IPS DF 6.9 (cell line): ENCODE results near the gene C1orf185.
"Not testable (repeated sequence)": the region's sequence is repeated elsewhere in the genome, so short reads cannot be mapped to it uniquely, and the experiment has no call there.

Source experiments
- DNase-seq: peaks from one replicate; pipeline ENCODE4 v3.0.0-alpha.2; 2013; ENCODE audit warnings: low read depth, low spot score
- H3K27ac ChIP-seq: one replicate; pipeline ENCODE4 v1.5.1; 2013; ENCODE audit warnings: low read length, control low read depth
- H3K27me3 ChIP-seq: 2 replicates; pipeline ENCODE4 v1.6.1; 2013; ENCODE audit warnings: mild to moderate bottlenecking, low read length; ENCODE audit not compliant: control insufficient read depth, insufficient read depth
- H3K36me3 ChIP-seq: 2 replicates; pipeline ENCODE4 v1.6.1; 2013; ENCODE audit warnings: low read length; ENCODE audit not compliant: control insufficient read depth, insufficient read depth
- H3K4me1 ChIP-seq: 2 replicates; pipeline ENCODE4 v1.6.1; 2013; ENCODE audit warnings: low read length; ENCODE audit not compliant: control insufficient read depth, insufficient read depth
- H3K4me3 ChIP-seq: 2 replicates; pipeline ENCODE4 v1.5.1; 2013; ENCODE audit warnings: mild to moderate bottlenecking, low read length
- H3K9me3 ChIP-seq: 2 replicates; pipeline ENCODE4 v1.6.1; 2013; ENCODE audit warnings: low read length, inconsistent platforms; ENCODE audit not compliant: control insufficient read depth, insufficient read depth
- WGBS: extraction: QIAGEN DNeasy Blood & Tissue Kit; methylation state at CpG from one replicate; pipeline ENCODE4 v1.1.7; 2013; ENCODE audit warnings: mixed read lengths, missing lambda C conversion rate; ENCODE audit not compliant: insufficient read length, insufficient coverage; 5-methylcytosine and 5-hydroxymethylcytosine counted together

The C1orf185 gene

DNA sequence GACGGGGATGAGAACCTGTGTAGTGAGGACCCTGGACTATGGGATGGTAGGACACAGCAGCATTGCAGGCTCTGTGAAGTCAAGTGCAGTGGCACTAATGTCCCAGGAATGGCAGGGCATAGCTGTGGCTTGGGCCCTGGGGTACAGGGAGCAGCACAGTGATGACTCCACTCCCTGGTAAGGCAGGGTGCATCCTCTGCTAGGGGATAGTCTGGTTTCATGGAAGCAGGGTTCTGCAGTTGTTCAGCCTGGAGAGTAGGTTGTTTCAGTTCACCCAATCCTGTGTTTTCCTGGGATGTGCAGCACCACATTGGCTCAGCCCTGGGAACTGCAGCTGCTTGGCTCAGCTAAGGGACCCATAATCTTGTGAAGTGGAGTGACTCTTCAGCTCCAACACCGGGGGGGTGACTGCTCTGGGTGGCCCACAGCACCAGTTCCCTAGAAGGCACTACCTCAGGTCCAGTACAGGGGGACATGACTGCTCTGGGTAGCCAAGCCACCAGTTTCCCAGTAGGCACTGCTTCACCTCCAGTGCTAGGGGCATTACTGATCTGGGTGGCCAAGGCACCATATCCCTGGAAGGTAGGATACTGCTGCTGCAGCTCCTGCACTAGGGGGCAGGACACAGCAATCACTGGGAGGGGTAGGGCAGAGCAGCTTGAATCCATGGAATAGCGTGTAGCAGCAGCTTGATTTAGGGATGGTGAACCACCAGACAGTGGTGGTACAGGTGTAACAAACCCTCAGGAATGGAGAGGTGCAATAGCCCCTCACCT, 15.3 kb upstream of the C1orf185 start:
- no peaks in the 10 kb centered on the region for H3K36me3 ChIP-seq
- H3K4me3 ChIP-seq = no peak overlapping the region
- no peaks in the 10 kb centered on the region for H3K4me1 ChIP-seq
- DNase-seq = no peak
- no peaks in the 10 kb centered on the region for H3K9me3 ChIP-seq
- H3K27ac ChIP-seq = no peak overlapping the region
- no peaks in the 10 kb centered on the region for H3K27me3 ChIP-seq
- no CpG with 5 or more reads among the region's 3 CpGs for WGBS

DNA sequence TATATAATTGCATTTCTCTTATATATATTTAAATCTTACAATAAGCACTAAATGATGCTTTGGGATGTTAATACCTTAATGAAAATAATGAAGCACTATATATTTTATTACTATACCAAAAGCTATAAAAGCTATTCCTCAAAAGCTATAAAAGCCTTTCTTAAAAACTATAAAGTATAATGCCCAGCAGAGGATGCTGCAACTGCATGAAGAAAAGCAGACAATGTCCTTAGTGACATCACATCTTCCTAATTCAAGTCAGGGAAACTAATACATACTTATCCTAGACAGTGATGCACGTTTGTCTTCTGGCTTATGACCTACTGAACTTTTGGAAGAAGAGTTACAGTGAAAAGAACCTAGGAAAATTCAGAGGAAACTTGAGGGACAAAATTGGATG, 13.6 kb upstream of the C1orf185 start:
- no peaks in the 10 kb centered on the region for H3K36me3 ChIP-seq
- DNase-seq = no peak
- no peak overlapping the region for H3K4me3 ChIP-seq
- H3K27me3 ChIP-seq = no peaks in the 10 kb centered on the region
- H3K4me1 ChIP-seq = no peaks in the 10 kb centered on the region
- no peak overlapping the region for H3K27ac ChIP-seq
- no peaks in the 10 kb centered on the region for H3K9me3 ChIP-seq
- whole genome bisulfite sequencing = no CpG with 5 or more reads among the region's 1 CpG

DNA sequence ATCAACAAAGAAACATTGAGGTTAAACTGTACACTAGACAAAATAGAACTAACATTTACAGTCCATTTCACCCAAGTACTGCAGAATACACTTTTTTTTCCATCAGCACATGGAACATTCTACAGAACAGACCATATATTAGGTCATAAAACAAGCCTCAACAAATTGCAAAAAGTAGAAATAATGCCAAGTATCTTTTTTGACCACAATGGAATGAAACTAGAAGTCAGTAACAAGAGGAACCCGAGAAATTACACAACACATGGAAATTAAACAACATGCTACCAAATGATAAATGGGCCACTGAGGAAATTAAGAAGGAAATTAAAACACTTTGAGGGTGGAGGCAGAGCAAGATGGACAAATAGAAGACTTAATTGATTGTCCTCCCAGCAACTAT, 8.4 kb upstream of the C1orf185 start:
- Histone ChIP-seq H3K36me3 (no peaks in the 10 kb centered on the region), H3K27me3 (no peaks in the 10 kb centered on the region), H3K4me3 (no peak overlapping the region), H3K4me1 (no peaks in the 10 kb centered on the region), H3K27ac (no peak overlapping the region), H3K9me3 (no peaks in the 10 kb centered on the region)
- WGBS = no CpG with 5 or more reads among the region's 1 CpG
- no peak for DNase-seq

DNA sequence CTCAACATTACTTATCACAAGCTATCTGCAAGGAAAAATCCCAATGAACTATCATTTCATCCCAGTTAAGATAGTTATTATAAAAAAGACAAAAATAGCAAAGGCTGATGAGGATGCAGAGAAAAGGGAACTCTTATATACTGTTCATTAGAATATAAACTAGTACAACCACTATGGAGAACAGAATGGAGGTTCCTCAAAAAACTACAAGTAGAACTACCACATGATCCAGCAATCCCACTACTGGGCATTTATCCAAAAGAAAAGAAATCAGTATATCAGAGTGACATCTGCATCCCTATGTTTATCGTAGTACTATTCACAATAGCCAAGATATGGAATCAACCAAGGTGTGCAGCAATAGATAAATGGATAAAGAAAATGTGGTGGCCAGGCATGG, 4.9 kb upstream of the C1orf185 start:
- Histone ChIP-seq H3K36me3 (no peaks in the 10 kb centered on the region), H3K9me3 (no peaks in the 10 kb centered on the region), H3K4me3 (no peak overlapping the region), H3K27ac (no peak overlapping the region), H3K4me1 (no peaks in the 10 kb centered on the region), H3K27me3 (no peaks in the 10 kb centered on the region)
- DNase-seq = no peak
- WGBS = no CpG with 5 or more reads among the region's 1 CpG

DNA sequence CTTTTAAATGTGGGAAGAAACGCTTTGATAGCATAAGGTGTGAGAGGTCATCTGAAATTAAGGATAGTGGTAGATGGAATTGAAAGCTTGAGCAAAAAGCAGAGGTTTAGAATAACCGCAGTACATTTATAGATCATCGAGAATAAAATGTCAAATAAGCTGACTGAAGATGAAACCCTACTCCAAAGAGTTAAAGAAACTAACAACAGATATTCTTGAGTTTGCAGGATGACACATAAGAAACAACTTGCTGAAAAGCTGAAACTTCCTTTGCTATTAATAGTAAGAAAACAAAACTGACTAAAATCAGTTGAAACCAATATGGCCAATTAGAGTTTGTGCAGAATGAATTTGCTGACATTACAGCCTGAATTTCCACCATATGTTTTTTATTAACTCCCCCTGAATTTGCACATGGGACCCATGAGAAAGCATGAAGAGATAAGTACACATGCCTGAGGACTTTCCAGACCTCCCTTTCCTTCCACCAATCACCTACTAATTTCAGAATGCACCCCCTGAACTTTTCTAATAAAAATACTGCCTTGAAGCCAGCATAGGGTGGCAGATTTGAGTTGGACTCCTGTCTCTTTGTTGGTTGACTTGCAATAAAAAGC, 1.7 kb upstream of the C1orf185 start:
- no peak overlapping the region for H3K4me3 ChIP-seq

DNA sequence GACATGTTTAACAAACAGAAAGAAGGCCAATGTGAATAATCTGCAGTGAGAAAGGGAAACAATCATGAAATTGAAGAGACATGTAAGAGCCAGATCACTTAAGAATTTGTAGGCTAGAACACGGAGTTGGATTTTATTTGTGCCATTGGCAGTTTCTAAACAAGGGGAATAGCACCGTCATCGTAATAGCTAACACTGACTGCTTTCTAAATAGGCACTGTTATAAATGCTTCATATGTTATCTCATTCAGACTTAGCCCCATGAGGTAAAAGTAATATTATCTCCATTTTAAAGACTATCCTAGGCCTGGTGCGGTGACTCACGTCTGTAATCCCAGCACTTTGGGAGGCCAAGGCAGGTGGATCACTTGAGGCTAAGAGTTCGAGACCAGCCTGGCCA, 12.1 kb downstream of the C1orf185 start:
- no peak for DNase-seq
- no peaks in the 10 kb centered on the region for H3K4me1 ChIP-seq
- H3K4me3 ChIP-seq = no peak overlapping the region
- H3K27ac ChIP-seq = no peak overlapping the region
- no peaks in the 10 kb centered on the region for H3K27me3 ChIP-seq
- no CpG with 5 or more reads among the region's 6 CpGs for WGBS
- H3K36me3 ChIP-seq = no peaks in the 10 kb centered on the region
- H3K9me3 ChIP-seq = no peaks in the 10 kb centered on the region

More for the DNA sequence above, 1.7 kb upstream of the C1orf185 start:
- no peak overlapping the region for H3K27ac ChIP-seq
- H3K27me3 ChIP-seq = no peaks in the 10 kb centered on the region
- no peaks in the 10 kb centered on the region for H3K4me1 ChIP-seq
- WGBS = no CpG with 5 or more reads among the region's 3 CpGs
- H3K9me3 ChIP-seq = no peaks in the 10 kb centered on the region
- no peaks in the 10 kb centered on the region for H3K36me3 ChIP-seq
- no peak for DNase-seq

DNA sequence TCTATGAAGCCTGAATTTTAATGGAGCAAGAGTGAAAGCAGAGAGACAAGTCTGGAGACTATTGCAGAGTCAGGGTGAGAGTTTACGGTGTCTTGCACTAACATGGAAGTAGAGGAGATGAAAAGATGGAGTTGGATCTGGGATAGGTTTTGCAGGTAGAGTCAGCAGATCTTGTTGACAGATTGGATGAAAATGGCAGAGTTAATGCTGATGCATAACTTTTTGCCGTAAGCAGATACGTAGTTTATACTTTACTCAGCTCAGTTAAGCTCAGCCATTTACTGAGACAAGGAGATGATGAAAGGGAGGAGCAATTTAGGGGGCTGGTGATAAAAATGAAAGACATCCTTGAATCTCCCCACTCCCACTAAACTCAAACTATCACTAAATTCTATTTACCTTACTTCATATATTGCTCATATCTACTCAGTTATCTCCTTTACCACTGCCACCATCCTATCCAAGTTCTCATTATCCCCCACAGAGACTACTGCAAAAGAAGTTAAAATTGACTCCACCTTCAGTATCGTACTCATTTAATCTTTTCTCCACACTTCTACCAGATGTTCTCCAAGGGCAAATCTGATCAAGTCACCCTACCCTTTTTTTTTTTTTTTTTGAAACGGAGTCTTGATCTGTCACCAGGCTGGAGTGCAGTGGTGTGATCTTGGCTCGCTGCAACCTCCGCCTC, 13.8 kb downstream of the C1orf185 start:
- H3K27me3 ChIP-seq = no peaks in the 10 kb centered on the region
- H3K4me1 ChIP-seq = no peaks in the 10 kb centered on the region
- no CpG with 5 or more reads among the region's 7 CpGs for WGBS
- no peaks in the 10 kb centered on the region for H3K9me3 ChIP-seq
- no peak overlapping the region for H3K27ac ChIP-seq
- DNase-seq = no peak
- no peaks in the 10 kb centered on the region for H3K36me3 ChIP-seq
- H3K4me3 ChIP-seq = no peak overlapping the region

DNA sequence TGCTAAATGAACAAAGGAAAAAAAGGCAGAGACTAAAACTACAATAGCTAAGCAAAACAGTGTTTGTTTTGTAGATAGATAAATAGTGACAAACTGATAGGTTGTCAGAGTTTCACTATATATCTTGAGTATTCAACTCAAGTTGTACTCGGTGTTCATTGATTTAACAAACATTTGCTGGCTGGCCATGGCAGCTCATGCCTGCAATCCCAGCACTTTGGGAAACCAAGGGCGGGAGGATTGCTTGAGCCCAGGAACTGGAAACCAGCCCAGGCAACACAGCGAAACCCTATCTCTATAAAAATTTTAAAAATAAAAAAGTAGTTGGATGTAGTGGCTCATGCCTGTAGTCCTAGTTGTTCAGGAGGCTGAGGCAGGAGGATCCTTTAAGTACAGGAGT, 17.3 kb downstream of the C1orf185 start:
- Histone ChIP-seq H3K36me3 (no peaks in the 10 kb centered on the region), H3K27ac (no peak overlapping the region), H3K4me3 (no peak overlapping the region), H3K4me1 (no peaks in the 10 kb centered on the region), H3K9me3 (no peaks in the 10 kb centered on the region), H3K27me3 (no peaks in the 10 kb centered on the region)
- no CpG with 5 or more reads among the region's 3 CpGs for WGBS
- no peak for DNase-seq

DNA sequence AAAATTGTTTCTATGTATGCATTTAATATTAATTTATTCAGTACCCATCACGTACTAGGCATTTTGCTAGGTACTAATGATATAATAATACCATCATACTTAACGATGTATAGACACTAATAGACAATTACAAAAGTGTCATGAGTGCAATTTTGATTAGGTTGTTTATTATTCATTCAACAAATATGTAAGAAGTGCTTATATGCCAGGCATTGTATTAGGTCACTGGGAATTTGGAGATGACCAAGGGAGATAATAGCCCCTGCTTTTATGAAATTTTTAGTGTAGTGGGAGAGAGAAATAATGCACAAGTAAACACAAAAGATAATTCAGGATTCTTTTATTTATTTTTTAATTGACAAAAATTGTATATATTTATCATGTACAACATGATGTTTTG, 18.6 kb downstream of the C1orf185 start:
- H3K4me1 ChIP-seq = no peaks in the 10 kb centered on the region
- no CpG with 5 or more reads among the region's 2 CpGs for WGBS
- no peaks in the 10 kb centered on the region for H3K36me3 ChIP-seq
- no peaks in the 10 kb centered on the region for H3K27me3 ChIP-seq
- DNase-seq = no peak
- H3K27ac ChIP-seq = no peak overlapping the region
- no peaks in the 10 kb centered on the region for H3K9me3 ChIP-seq
- no peak overlapping the region for H3K4me3 ChIP-seq

DNA sequence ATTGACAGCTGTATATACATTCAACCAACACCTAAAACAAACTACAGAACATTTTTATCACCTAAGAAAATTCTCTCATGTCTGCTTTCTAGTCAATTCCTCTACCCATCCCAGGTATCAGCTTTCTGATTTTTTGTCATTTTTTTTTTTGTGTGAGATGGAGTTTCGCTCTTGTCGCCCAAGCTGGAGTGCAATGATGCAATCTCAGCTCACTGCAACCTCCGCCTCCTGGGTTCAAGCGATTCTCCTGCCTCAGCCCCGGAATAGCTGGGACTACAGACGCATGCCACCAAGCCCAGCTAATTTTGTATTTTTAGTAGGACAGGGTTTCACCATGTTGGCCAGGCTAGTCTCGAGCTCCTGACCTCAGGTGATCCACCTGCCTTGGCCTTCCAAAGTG, 25.1 kb downstream of the C1orf185 start:
- not testable (repeated sequence) for H3K27ac ChIP-seq, H3K4me1 ChIP-seq, DNase-seq, H3K36me3 ChIP-seq, H3K9me3 ChIP-seq, H3K4me3 ChIP-seq, H3K27me3 ChIP-seq
- WGBS = no CpG with 5 or more reads among the region's 7 CpGs
